ENCODE results near the gene LETM1. TPM values are rescaled to one million over a fixed set of nuclear protein-coding genes. Genes with fewer than 3 reads are reported as not detected.

LETM1 gene
- polyA plus RNA-seq, 1 donor (not counting 4 experiments of a cell fraction or from before 2014, with no cell fraction given): 25.6 TPM

GRCh38 chr4:1832690-1833089, 23.3 kb downstream of the LETM1 start:
- Histone ChIP-seq H4K20me1 (ENCODE audit: control insufficient read depth, extremely low read depth, insufficient read depth, low read length) (peaks cover 5% of the 10 kb centered on the region), H3K9me1 (ENCODE audit: control insufficient read depth, extremely low read depth, insufficient read depth, low read length) (no peaks in the 10 kb centered on the region), H3K9me3 (ENCODE audit: control insufficient read depth, low read depth, low read length) (no peaks in the 10 kb centered on the region), H3K4me1 (ENCODE audit: control insufficient read depth, extremely low read depth, insufficient read depth, low read length) (no peaks in the 10 kb centered on the region), H3K9ac (ENCODE audit: control insufficient read depth, extremely low read depth, insufficient read depth, low read length) (no peak overlapping the region), H3K4me3 (ENCODE audit: control insufficient read depth in 2 of 3, extremely low read depth in 1 of 3, insufficient read depth in 2 of 3, low read depth in 1 of 3, low read length in 3 of 3) (no peak overlapping the region), H3K36me3 (ENCODE audit: control insufficient read depth in 2 of 2, extremely low read depth in 1 of 2, insufficient read depth in 2 of 2, low read length in 2 of 2) (peaks cover 43 to 46% of the 10 kb centered on the region in 2 experiments), H3K27ac (ENCODE audit: control insufficient read depth, insufficient read depth, low read length) (no peak overlapping the region), H3K4me2 (ENCODE audit: control insufficient read depth, extremely low read depth, insufficient read depth, low read depth, low read length) (no peak overlapping the region), H3K27me3 (ENCODE audit: control insufficient read depth, extremely low read depth, insufficient read depth, low read length) (no peaks in the 10 kb centered on the region), H3K79me2 (ENCODE audit: control insufficient read depth, insufficient read depth, low read length) (peaks cover 6% of the 10 kb centered on the region), H2AFZ (ENCODE audit: control insufficient read depth, low read length) (no peak overlapping the region)
- FAIRE-seq: no peak
- no peak for DNase-seq (ENCODE audit: low read depth, low spot score)
- no peak for TF ChIP-seq CTCF (optimal IDR thresholded peaks at IDR 0.05 in 1 of 3, IDR thresholded peaks at IDR 0.05 in 1 of 3, conservative IDR thresholded peaks at IDR 0.05 in 1 of 3; ENCODE audit: extremely low read depth in 1 of 3, insufficient read depth in 2 of 3, low read length in 3 of 3)
- no peak for TF ChIP-seq EZH2 (IDR thresholded peaks at IDR 0.05; ENCODE audit: low read length)
- dilution Hi-C loops (cut with MboI; ENCODE audit: extremely low pct_ligation_motif_present, low sequenced_read_pairs): no loop called here

- DNase-seq (ENCODE audit: low read depth, low spot score): no peak
- H4K20me1 ChIP-seq (ENCODE audit: control insufficient read depth, extremely low read depth, insufficient read depth, low read length): no peaks in the 10 kb centered on the region
- peaks cover 3% of the 10 kb centered on the region for H3K79me2 ChIP-seq (ENCODE audit: control insufficient read depth, insufficient read depth, low read length)
- H3K4me3 ChIP-seq (ENCODE audit: control insufficient read depth in 2 of 3, extremely low read depth in 1 of 3, insufficient read depth in 2 of 3, low read depth in 1 of 3, low read length in 3 of 3): no peak overlapping the region
- dilution Hi-C loops (cut with MboI; ENCODE audit: extremely low pct_ligation_motif_present, low sequenced_read_pairs): no loop called here
- no peak overlapping the region for H2AFZ ChIP-seq (ENCODE audit: control insufficient read depth, low read length)
- H3K9ac ChIP-seq (ENCODE audit: control insufficient read depth, extremely low read depth, insufficient read depth, low read length): no peak overlapping the region
- no peak overlapping the region for H3K4me2 ChIP-seq (ENCODE audit: control insufficient read depth, extremely low read depth, insufficient read depth, low read depth, low read length)
- no peaks in the 10 kb centered on the region for H3K4me1 ChIP-seq (ENCODE audit: control insufficient read depth, extremely low read depth, insufficient read depth, low read length)
- H3K27ac ChIP-seq (ENCODE audit: control insufficient read depth, insufficient read depth, low read length): no peak overlapping the region
- no peaks in the 10 kb centered on the region for H3K27me3 ChIP-seq (ENCODE audit: control insufficient read depth, extremely low read depth, insufficient read depth, low read length)
- no peak for TF ChIP-seq CTCF (optimal IDR thresholded peaks at IDR 0.05 in 1 of 3, IDR thresholded peaks at IDR 0.05 in 1 of 3, conservative IDR thresholded peaks at IDR 0.05 in 1 of 3; ENCODE audit: extremely low read depth in 1 of 3, insufficient read depth in 2 of 3, low read length in 3 of 3)
- TF ChIP-seq EZH2 (IDR thresholded peaks at IDR 0.05; ENCODE audit: low read length): no peak
- no peaks in the 10 kb centered on the region for H3K9me1 ChIP-seq (ENCODE audit: control insufficient read depth, extremely low read depth, insufficient read depth, low read length)
- no peak for FAIRE-seq
- peaks cover 31 to 42% of the 10 kb centered on the region in 2 experiments for H3K36me3 ChIP-seq (ENCODE audit: control insufficient read depth in 2 of 2, extremely low read depth in 1 of 2, insufficient read depth in 2 of 2, low read length in 2 of 2)
- H3K9me3 ChIP-seq (ENCODE audit: control insufficient read depth, low read depth, low read length): no peaks in the 10 kb centered on the region
Observed at GRCh38 chr4:1831331-1831730, 24.6 kb downstream of the LETM1 start.

Data from keratinocyte (primary cell).